H1 (cell line): Measurements from ENCODE around the gene GBF1. TPM values are rescaled to one million over a fixed set of nuclear protein-coding genes. Genes with fewer than 3 reads are reported as not detected.

Experiments used
- CHD1 ChIP-seq: IDR thresholded peaks from 2 replicates; pipeline ENCODE4 v1.6.1; 2012; ENCODE audit warnings: low read depth, low read length, improper control_type of control experiment
- SP4 ChIP-seq: IDR thresholded peaks from 2 replicates; pipeline ENCODE4 v1.6.1; 2012; ENCODE audit warnings: low read length, inconsistent platforms
- TAF7 ChIP-seq: optimal IDR thresholded peaks from 2 replicates; pipeline ENCODE3; 2011; ENCODE audit warnings: low read depth, mild to moderate bottlenecking, inconsistent platforms, low read length, moderate library complexity, borderline replicate concordance
- ZNF274 ChIP-seq: IDR thresholded peaks from 2 replicates; pipeline ENCODE4 v1.7.0; 2012; ENCODE audit warnings: low read length, borderline replicate concordance; ENCODE audit errors: extremely low read depth
- polyA plus RNA-seq, 7 experiments: library from polyadenylated mRNA; depleted of rRNA in 3 of 7; stranded (reverse) in 5 of 7; unstranded in 2 of 7; fragments of >200 nt in 5 of 7; fragments of 200-250 nt in 2 of 7; gene quantifications; 1 replicate in 5 of 7; 2 replicates in 1 of 7; 4 replicates in 1 of 7; pipeline versions ENCODE4 v1.2.1 to v1.2.3, GENCODE V29; 2011 to 2013; ENCODE audit warnings: missing spikeins in 2 of 7, mixed read lengths in 2 of 7
- total RNA-seq: library from RNA; stranded (reverse); fragmentation: NEBNext Ultra II Directional; extraction: Animal tissue kit (Norgen Biotek cat#: 25700); gene quantifications from 2 replicates; pipeline ENCODE4 v1.2.1, GENCODE V29; 2021
- TF ChIP-seq, protein P1 (sequence below): IDR thresholded peaks from 2 replicates; pipeline ENCODE4 v1.6.1; 2012; ENCODE audit warnings: inconsistent platforms

The GBF1 gene
- total and polyA plus RNA-seq, 2 of the 8 experiments (the other 6 are each of a cell fraction or from before 2014, with no cell fraction given) = 11.0 to 25.5 TPM

DNA sequence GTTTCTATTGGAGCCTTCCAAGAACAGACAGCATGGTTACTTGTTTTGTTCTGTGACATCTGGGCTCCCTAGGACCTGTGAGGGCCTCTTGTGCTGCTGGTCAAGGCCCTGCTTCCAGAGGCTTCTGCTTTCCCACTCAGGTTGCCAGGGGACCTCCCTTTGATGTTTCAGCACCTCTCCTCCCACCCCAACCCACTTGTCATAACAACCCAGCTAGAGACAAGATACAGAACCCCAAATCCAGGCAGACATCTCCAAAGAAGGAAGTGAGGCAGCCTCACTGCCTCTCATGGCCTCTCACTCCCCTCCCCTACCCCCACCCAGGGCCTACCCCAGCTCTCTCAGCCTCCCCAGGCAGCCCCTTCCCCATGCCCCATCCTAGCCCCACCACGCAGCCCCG, 161.5 kb downstream of the GBF1 start (continued):
- TF ChIP-seq ZNF274 (no peak), TAF7 (no peak), CHD1 (no peak), SP4 (no peak)
- TF ChIP-seq, protein P1, sequence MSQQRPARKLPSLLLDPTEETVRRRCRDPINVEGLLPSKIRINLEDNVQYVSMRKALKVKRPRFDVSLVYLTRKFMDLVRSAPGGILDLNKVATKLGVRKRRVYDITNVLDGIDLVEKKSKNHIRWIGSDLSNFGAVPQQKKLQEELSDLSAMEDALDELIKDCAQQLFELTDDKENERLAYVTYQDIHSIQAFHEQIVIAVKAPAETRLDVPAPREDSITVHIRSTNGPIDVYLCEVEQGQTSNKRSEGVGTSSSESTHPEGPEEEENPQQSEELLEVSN = no peak
